PC-9 (cell line): ENCODE data around the gene SGMS1. TPM values are rescaled to one million over a fixed set of nuclear protein-coding genes. Genes with fewer than 3 reads are reported as not detected.

Source experiments
- BruUV-seq: library from RNA; stranded (reverse); fragments of 400-500 nt; replicated peaks from 2 replicates; lab custom pipeline; 2021; lab: Mats Ljungman, UMichigan
- CTCF ChIA-PET: fragments of 300-600 bp; sonication (Branson Sonifier 250); formaldehyde crosslinking; loops from one replicate; lab custom pipeline; 2022; ENCODE audit warnings: antibody characterized with exemption; lab: Charles Lee
- POLR2A ChIA-PET: fragments of 300-600 bp; sonication (Branson Sonifier 250); formaldehyde crosslinking; loops from one replicate; lab custom pipeline; 2022; ENCODE audit warnings: antibody characterized with exemption; ENCODE audit not compliant: unreplicated experiment; lab: Charles Lee
- DNase-seq, 2 experiments: peaks; one replicate each; pipeline versions ENCODE4 v3.0.0 to v3.0.0-alpha.2; 2015 to 2022; ENCODE audit warnings: mixed read lengths in 1 of 2
- H2AFZ ChIP-seq: fragments of 200-600 bp; sonication (generic); 2 replicates; pipeline ENCODE4 v1.8.1; 2017; ENCODE audit warnings: antibody characterized with exemption
- H3F3A ChIP-seq: fragments of 200-600 bp; sonication (generic); 2 replicates; pipeline ENCODE4 v1.8.1; 2017; ENCODE audit warnings: antibody characterized with exemption, mild to moderate bottlenecking, low read depth; ENCODE audit not compliant: insufficient read depth
- H3K27ac ChIP-seq: fragments of 200-600 bp; sonication (generic); 2 replicates; pipeline ENCODE4 v1.6.1; 2016; ENCODE audit warnings: mixed run types
- H3K27me3 ChIP-seq: fragments of 200-600 bp; sonication (generic); 2 replicates; pipeline ENCODE4 v1.6.1; 2016; ENCODE audit warnings: low read depth, mixed run types; ENCODE audit not compliant: insufficient read depth
- H3K36me3 ChIP-seq: fragments of 200-600 bp; sonication (generic); 2 replicates; pipeline ENCODE4 v1.6.1; 2016; ENCODE audit warnings: low read depth, mixed run types
- H3K4me1 ChIP-seq: fragments of 200-600 bp; sonication (generic); replicated peaks from 2 replicates; pipeline ENCODE4 v1.6.1; 2016; ENCODE audit warnings: mixed run types; ENCODE audit not compliant: insufficient read depth
- H3K4me2 ChIP-seq: fragments of 200-600 bp; sonication (generic); 2 replicates; pipeline ENCODE4 v1.6.1; 2017; ENCODE audit warnings: mixed run types
- H3K4me3 ChIP-seq: fragments of 200-600 bp; sonication (generic); 2 replicates; pipeline ENCODE4 v1.6.1; 2016; ENCODE audit warnings: mixed run types
- H3K79me2 ChIP-seq: fragments of 200-600 bp; sonication (generic); 2 replicates; pipeline ENCODE4 v1.6.1; 2017; ENCODE audit warnings: low read depth, mixed run types
- H3K9me2 ChIP-seq: fragments of 200-600 bp; sonication (generic); 2 replicates; pipeline ENCODE4 v1.8.1; 2017; ENCODE audit warnings: mild to moderate bottlenecking; ENCODE audit not compliant: insufficient read depth
- H3K9me3 ChIP-seq: fragments of 200-600 bp; sonication (generic); 2 replicates; pipeline ENCODE4 v1.8.1; 2016; ENCODE audit warnings: low read depth; ENCODE audit not compliant: insufficient read depth
- H4K20me1 ChIP-seq: fragments of 200-600 bp; sonication (generic); 2 replicates; pipeline ENCODE4 v1.8.1; 2017; ENCODE audit not compliant: insufficient read depth
- EZH2 ChIP-seq: fragments of 200-600 bp; sonication (generic); IDR thresholded peaks from 2 replicates; pipeline ENCODE4 v1.8.0; 2017; ENCODE audit warnings: antibody characterized with exemption, low read depth
- intact Hi-C: fragments of 100-400 bp; cut with micrococcal nuclease; formaldehyde crosslinking; loops from one replicate; pipeline ENCODE4 v1.10.0; 2022; ENCODE audit not compliant: unreplicated experiment
- total RNA-seq: library from RNA; stranded (reverse); gene quantifications from 2 replicates; pipeline ENCODE4 v1.2.3, GENCODE V29; 2021
- TF ChIP-seq, protein P1 (sequence below): fragments of 200-600 bp; sonication (generic); conservative IDR thresholded peaks from 2 replicates; pipeline ENCODE4 v1.6.1; 2017; ENCODE audit warnings: mixed run types, antibody characterized with exemption, mild to moderate bottlenecking, moderate library complexity

SGMS1 gene
- total RNA-seq, 1 experiment from 2014 or later, result 35.0 TPM

DNA sequence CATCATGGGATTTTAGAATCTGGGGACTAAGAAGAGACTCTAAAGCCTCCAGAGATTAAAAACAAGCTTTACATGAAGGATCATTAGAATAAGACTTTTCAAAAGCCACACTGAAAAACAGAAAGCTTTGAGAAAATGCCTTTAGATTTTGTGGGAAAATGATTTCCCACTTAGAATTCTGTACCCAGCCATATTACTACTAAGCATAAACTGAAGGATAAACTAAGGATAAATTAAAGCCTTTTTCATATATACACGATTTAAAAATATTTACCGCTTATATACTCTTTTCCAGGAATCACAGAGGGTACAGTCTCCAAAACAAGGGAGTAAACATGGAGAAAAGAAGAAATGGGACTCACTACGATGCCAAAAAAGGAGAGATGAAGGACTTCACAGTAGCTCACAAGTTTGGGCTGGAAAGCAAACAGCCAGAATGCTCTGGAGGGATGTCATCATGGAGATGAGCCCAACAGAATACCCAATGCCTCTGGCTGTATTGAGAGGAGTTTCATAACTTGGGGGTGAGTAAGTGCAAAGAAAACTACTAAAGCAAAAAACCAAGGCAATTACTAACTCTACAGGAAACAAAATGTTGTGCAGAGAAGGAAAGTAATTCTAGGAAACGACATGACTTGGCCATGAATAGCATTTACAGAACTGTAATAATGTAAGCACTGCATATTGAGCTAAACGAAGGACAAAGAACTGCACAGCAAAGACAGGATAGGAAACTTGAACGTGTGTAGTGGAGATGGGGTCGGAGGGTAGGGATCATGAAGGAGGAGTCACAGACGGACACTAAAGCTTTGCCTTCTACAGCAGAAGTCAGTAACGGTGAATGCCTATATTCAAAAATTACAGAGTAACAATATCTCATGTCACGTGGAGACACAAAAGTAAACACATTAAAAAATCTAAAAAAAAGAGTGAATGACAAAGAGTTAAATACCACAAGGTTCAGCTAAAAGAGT is 311.0 kb downstream of the SGMS1 start:
- no peak overlapping the region for H3K27ac ChIP-seq
- ChIA-PET POLR2A (no interaction called here), CTCF (interaction anchor here (0.6 kb wide), 1 partner anchor 1986 kb away, joined by 3 read pairs; no protein-coding TSS in a partner anchor)
- H3K4me1 ChIP-seq, result no peaks in the 10 kb centered on the region
- H3F3A ChIP-seq, result peaks cover 9% of the 10 kb centered on the region
- intact Hi-C loops, result no loop called here
- H4K20me1 ChIP-seq, result peaks cover 5% of the 10 kb centered on the region; the same call in 1 of the 2 replicates
- no peak overlapping the region for H3K4me3 ChIP-seq
- BruUV-seq, result no TSS peak
- TF ChIP-seq, protein P1, sequence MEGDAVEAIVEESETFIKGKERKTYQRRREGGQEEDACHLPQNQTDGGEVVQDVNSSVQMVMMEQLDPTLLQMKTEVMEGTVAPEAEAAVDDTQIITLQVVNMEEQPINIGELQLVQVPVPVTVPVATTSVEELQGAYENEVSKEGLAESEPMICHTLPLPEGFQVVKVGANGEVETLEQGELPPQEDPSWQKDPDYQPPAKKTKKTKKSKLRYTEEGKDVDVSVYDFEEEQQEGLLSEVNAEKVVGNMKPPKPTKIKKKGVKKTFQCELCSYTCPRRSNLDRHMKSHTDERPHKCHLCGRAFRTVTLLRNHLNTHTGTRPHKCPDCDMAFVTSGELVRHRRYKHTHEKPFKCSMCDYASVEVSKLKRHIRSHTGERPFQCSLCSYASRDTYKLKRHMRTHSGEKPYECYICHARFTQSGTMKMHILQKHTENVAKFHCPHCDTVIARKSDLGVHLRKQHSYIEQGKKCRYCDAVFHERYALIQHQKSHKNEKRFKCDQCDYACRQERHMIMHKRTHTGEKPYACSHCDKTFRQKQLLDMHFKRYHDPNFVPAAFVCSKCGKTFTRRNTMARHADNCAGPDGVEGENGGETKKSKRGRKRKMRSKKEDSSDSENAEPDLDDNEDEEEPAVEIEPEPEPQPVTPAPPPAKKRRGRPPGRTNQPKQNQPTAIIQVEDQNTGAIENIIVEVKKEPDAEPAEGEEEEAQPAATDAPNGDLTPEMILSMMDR, result no peak
- no peak for TF ChIP-seq EZH2
- no peak overlapping the region for H3K4me2 ChIP-seq
- no peaks in the 10 kb centered on the region for H3K9me2 ChIP-seq
- no peaks in the 10 kb centered on the region for H3K27me3 ChIP-seq
- H3K79me2 ChIP-seq, result peaks cover 33% of the 10 kb centered on the region
- H3K36me3 ChIP-seq, result peaks cover 46% of the 10 kb centered on the region
- peaks cover 5% of the 10 kb centered on the region; the same call in 1 of the 2 replicates for H3K9me3 ChIP-seq
- H2AFZ ChIP-seq, result no peak overlapping the region
- no peak for DNase-seq

DNA sequence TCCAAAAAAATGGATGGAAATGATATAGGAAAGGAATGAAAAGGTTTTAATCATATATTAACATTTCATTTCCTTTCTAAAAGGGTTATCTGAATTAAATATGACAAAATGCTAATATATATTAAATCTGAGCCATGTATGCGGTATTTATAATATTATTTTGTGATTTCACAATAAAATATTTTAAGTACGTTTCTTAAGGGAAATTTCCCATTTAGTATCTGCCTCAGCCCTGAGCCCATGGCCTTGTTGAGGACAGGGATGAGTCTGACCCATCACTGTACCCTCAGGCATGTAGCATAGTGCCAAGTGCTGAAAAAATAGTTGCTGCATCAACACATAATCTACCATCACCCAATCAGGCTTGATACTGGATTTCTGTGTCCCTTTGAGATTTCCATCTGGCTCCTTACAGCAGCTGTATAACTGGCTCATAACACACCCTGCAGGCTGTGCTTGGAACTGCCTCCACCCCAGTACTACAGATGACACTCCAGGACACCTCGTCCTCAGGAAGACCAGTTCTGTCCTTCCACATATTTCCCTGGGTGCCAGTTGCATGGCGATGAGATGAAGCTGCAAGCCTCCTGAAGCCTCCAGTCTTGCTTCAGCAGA is 313.1 kb downstream of the SGMS1 start:
- Histone ChIP-seq H3K79me2 (peaks cover 17% of the 10 kb centered on the region), H3K4me3 (no peak overlapping the region), H3K27ac (no peak overlapping the region), H3K27me3 (no peaks in the 10 kb centered on the region), H3K9me2 (no peaks in the 10 kb centered on the region), H3K4me1 (no peaks in the 10 kb centered on the region), H3K9me3 (peaks cover 5% of the 10 kb centered on the region; the same call in 1 of the 2 replicates), H4K20me1 (no peaks in the 10 kb centered on the region; the same call in 1 of the 2 replicates), H3F3A (peaks cover 9% of the 10 kb centered on the region), H2AFZ (no peak overlapping the region), H3K36me3 (peaks cover 59% of the 10 kb centered on the region), H3K4me2 (no peak overlapping the region)
- peak in 1 of 2 experiments; percentile 3 for DNase-seq
- BruUV-seq, result no TSS peak
- intact Hi-C loops, result no loop called here
- TF ChIP-seq EZH2, result no peak
- TF ChIP-seq, protein P1, result peak; percentile 60
- CTCF ChIA-PET, result no interaction called here
- POLR2A ChIA-PET, result no interaction called here

DNA sequence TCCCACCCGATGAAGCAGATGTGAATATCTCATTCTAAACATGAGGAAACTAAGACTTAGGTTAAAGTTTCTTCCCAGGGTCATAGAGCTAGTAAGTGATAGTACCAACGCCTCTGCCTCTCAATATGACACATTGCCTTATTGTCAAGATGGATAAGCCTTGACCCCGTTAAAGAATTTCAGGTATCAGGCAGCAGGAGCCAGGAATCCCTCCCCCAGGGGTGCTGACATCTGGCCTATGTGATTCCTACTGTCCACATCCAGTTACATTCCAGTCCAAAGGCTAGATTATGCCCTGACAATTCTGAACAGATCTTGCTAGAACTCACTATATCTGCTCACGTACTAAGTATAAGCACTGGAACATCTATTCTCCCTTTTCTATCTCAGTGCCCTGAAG is 314.4 kb downstream of the SGMS1 start:
- DNase-seq, result no peak
- no TSS peak for BruUV-seq

More for the DNA sequence above, 314.4 kb downstream of the SGMS1 start:
- Histone ChIP-seq H3K79me2 (peaks cover 4% of the 10 kb centered on the region), H3K27me3 (no peaks in the 10 kb centered on the region), H4K20me1 (no peaks in the 10 kb centered on the region; the same call in 1 of the 2 replicates), H3K36me3 (peaks cover 52% of the 10 kb centered on the region), H2AFZ (no peak overlapping the region), H3F3A (peaks cover 9% of the 10 kb centered on the region), H3K9me2 (no peaks in the 10 kb centered on the region), H3K4me1 (no peaks in the 10 kb centered on the region), H3K4me2 (no peak overlapping the region), H3K4me3 (no peak overlapping the region), H3K9me3 (peaks cover 5% of the 10 kb centered on the region; the same call in 1 of the 2 replicates), H3K27ac (no peak overlapping the region)
- intact Hi-C loops, result no loop called here
- POLR2A ChIA-PET, result interaction anchor here (0.6 kb wide), 1 partner anchor 106 kb away, joined by 4 read pairs; no protein-coding TSS in a partner anchor
- TF ChIP-seq, protein P1, result no peak
- no peak for TF ChIP-seq EZH2
- CTCF ChIA-PET, result no interaction called here
